Kidney (tissue), 14 donors: ENCODE results near the gene TRPV5. TPM values are rescaled to one million over a fixed set of nuclear protein-coding genes. Genes with fewer than 3 reads are reported as not detected.
A peak's percentile ranks its signal among the peaks of the same experiment; 100 is the strongest.

ENCODE experiments used
- DNase-seq, 5 donors: peaks; one replicate each; pipeline ENCODE4 v3.0.0-alpha.2; 2013 to 2020
- FAIRE-seq: peaks from 2 replicates; lab custom pipeline; 2012; peaks lifted over from hg19 to GRCh38; lab: Jason Lieb, UNC
- H3K27ac ChIP-seq, 2 donors: one replicate each; pipeline ENCODE4 v1.7.0; 2013; ENCODE audit warnings: low read depth in 2 of 2, low read length in 2 of 2, inconsistent platforms in 1 of 2
- H3K27me3 ChIP-seq: one replicate; pipeline ENCODE4 v1.7.1; 2013; ENCODE audit warnings: low read length, inconsistent platforms; ENCODE audit not compliant: control insufficient read depth, insufficient read depth
- H3K36me3 ChIP-seq, 3 donors: one replicate each; pipeline versions ENCODE4 v1.7.0 to v1.7.1; 2013; ENCODE audit warnings: low read length in 3 of 3, control low read depth in 1 of 3, inconsistent platforms in 1 of 3; ENCODE audit not compliant: insufficient read depth in 3 of 3, control insufficient read depth in 2 of 3
- H3K4me1 ChIP-seq, 3 donors: one replicate each; pipeline versions ENCODE4 v1.7.0 to v1.7.1; 2013; ENCODE audit warnings: low read length in 3 of 3, inconsistent platforms in 1 of 3, low read depth in 1 of 3; ENCODE audit not compliant: control insufficient read depth in 2 of 3, insufficient read depth in 2 of 3
- H3K4me3 ChIP-seq, 3 donors: one replicate each; pipeline versions ENCODE4 v1.7.0 to v1.8.1; 2013; ENCODE audit warnings: low read length in 3 of 3, control low read depth in 1 of 3, inconsistent platforms in 1 of 3
- H3K9ac ChIP-seq, 3 donors: one replicate each; pipeline versions ENCODE4 v1.7.0 to v1.7.1; 2013; ENCODE audit warnings: low read length in 3 of 3, control low read depth in 1 of 3, inconsistent platforms in 1 of 3
- H3K9me3 ChIP-seq, 3 donors: one replicate each; pipeline versions ENCODE4 v1.7.0 to v1.7.1; 2013; ENCODE audit warnings: low read length in 3 of 3, control low read depth in 1 of 3, inconsistent platforms in 1 of 3; ENCODE audit not compliant: control insufficient read depth in 2 of 3, insufficient read depth in 1 of 3
- CTCF ChIP-seq: IDR thresholded peaks from 3 replicates; pipeline ENCODE4 v1.5.1; 2012; ENCODE audit warnings: mild to moderate bottlenecking, moderate library complexity, borderline replicate concordance; ENCODE audit not compliant: insufficient read depth; ENCODE audit errors: extremely low read depth
- intact Hi-C: fragments of 100-400 bp; cut with DNase I; formaldehyde crosslinking; loops from one replicate; pipeline ENCODE4 v1.11.1; 2022
- polyA plus RNA-seq: library from polyadenylated mRNA; stranded (reverse); fragments of 350-450 nt; fragmentation: Illumina TruSeq; extraction: RNeasy Lipid Tissue Mini Kit (QIAGEN cat#74804); gene quantifications from one replicate; pipeline ENCODE4 v1.2.3, GENCODE V29; 2014; ENCODE audit warnings: low read depth, low replicate concordance; ENCODE audit not compliant: insufficient read depth
- total RNA-seq: library from RNA; stranded (reverse); fragmentation: NEBNext Ultra II Directional; extraction: Animal tissue kit (Norgen Biotek cat#: 25700); gene quantifications from one replicate; pipeline ENCODE4 v1.2.1, GENCODE V29; 2021
- donor health status: control.
- donor health status: control.
- donor health status: control.
- donor health status: control.
- donor health status: control.
- donor health status: DM: yes; HTN: yes; CAD: no.
- donor health status: Normal renal cell carcinoma (clear cell type).

TRPV5 gene
- total and polyA plus RNA-seq, 2 donors from 2014 or later, result 1.3 to 1.4 TPM

GRCh38 chr7:142862786-142863400 is 70.7 kb downstream of the TRPV5 start:
- Histone ChIP-seq H3K9me3 (no peaks in the 10 kb centered on the region), H3K27ac (no peak overlapping the region), H3K4me3 (no peak overlapping the region), H3K36me3 (no peaks in the 10 kb centered on the region), H3K9ac (no peak overlapping the region), H3K4me1 (no peaks in the 10 kb centered on the region), H3K27me3 (no peaks in the 10 kb centered on the region)
- FAIRE-seq (no peak), DNase-seq (no peak)
- intact Hi-C loops, result no loop called here
- no peak for TF ChIP-seq CTCF

- peak in 2 of 5 donors; percentile 29 to 47 for DNase-seq
- H3K36me3 ChIP-seq, result no peaks in the 10 kb centered on the region
- H3K27ac ChIP-seq, result no peak overlapping the region
- H3K9me3 ChIP-seq, result no peaks in the 10 kb centered on the region
- intact Hi-C loops, result no loop called here
- TF ChIP-seq CTCF, result no peak
- H3K9ac ChIP-seq, result no peak overlapping the region
- H3K4me1 ChIP-seq, result no peaks in the 10 kb centered on the region
- no peaks in the 10 kb centered on the region for H3K27me3 ChIP-seq
- FAIRE-seq, result no peak
- no peak overlapping the region for H3K4me3 ChIP-seq
Measured at GRCh38 chr7:142862351-142862750, 71.2 kb downstream of the TRPV5 start.

- Histone ChIP-seq H3K36me3 (no peaks in the 10 kb centered on the region), H3K9ac (no peak overlapping the region)
Measured at GRCh38 chr7:142860968-142861367, 72.6 kb downstream of the TRPV5 start.

More at GRCh38 chr7:142860968-142861367, 72.6 kb downstream of the TRPV5 start:
- no peak overlapping the region for H3K4me3 ChIP-seq
- no peak overlapping the region for H3K27ac ChIP-seq
- DNase-seq (no peak), FAIRE-seq (no peak)
- H3K9me3 ChIP-seq, result no peaks in the 10 kb centered on the region
- no peak for TF ChIP-seq CTCF
- no peaks in the 10 kb centered on the region for H3K4me1 ChIP-seq
- intact Hi-C loops, result no loop called here
- H3K27me3 ChIP-seq, result no peaks in the 10 kb centered on the region
